ENCODE data around the gene HLA-DQB1. TPM values are rescaled to one million over a fixed set of nuclear protein-coding genes. Genes with fewer than 3 reads are reported as not detected.

The HLA-DQB1 gene
- total RNA-seq, 2 experiments from 2014 or later, result 2.3 to 3.1 TPM

Other genes with a start within 250 kb of the HLA-DQB1 start
- gene HLA-DRA, start 226.8 kb downstream of the HLA-DQB1 start, total RNA-seq, result 1 to 10 TPM; 4.3 to 6.0 TPM
- 1 to 10 TPM; 4.1 to 4.7 TPM for gene HLA-DRB5, start 136.4 kb downstream of the HLA-DQB1 start, total RNA-seq
- gene HLA-DRB1, start 76.8 kb downstream of the HLA-DQB1 start, total RNA-seq, result 10 to 100 TPM; 12.7 to 16.6 TPM
- gene HLA-DQA1, start 29.3 kb downstream of the HLA-DQB1 start, total RNA-seq, result under 1 TPM; 0.32 to 0.61 TPM
- under 1 TPM in 1 of 2 experiments, not detected in 1; 0.11 TPM for gene HLA-DQA2, start 74.7 kb upstream of the HLA-DQB1 start, total RNA-seq
- gene HLA-DQB2, start 96.9 kb upstream of the HLA-DQB1 start, total RNA-seq, result under 1 TPM; 0.61 to 0.69 TPM
- 1 to 10 TPM; 1.5 to 1.6 TPM for gene HLA-DOB, start 150.3 kb upstream of the HLA-DQB1 start, total RNA-seq
- gene TAP2, start 172.1 kb upstream of the HLA-DQB1 start, total RNA-seq, result 100 to 1,000 TPM in 1 of 2 experiments, 10 to 100 TPM in 1; 96.4 to 150 TPM
- gene PSMB8, start 177.4 kb upstream of the HLA-DQB1 start, total RNA-seq, result 100 to 1,000 TPM; 238 to 338 TPM
- gene TAP1, start 187.0 kb upstream of the HLA-DQB1 start, total RNA-seq, result 100 to 1,000 TPM; 191 to 255 TPM
- gene PSMB9, start 187.5 kb upstream of the HLA-DQB1 start, total RNA-seq, result 100 to 1,000 TPM; 210 to 282 TPM